Dermis blood vessel endothelial cell (primary cell): ENCODE measurements around the gene SARS2. TPM values are rescaled to one million over a fixed set of nuclear protein-coding genes. Genes with fewer than 3 reads are reported as not detected.
"Not testable (repeated sequence)": the region's sequence is repeated elsewhere in the genome, so short reads cannot be mapped to it uniquely, and the experiment has no call there.

ENCODE experiments used
- DNase-seq: peaks from one replicate; pipeline ENCODE4 v3.0.0; 2010
- total RNA-seq: library from RNA; depleted of rRNA; stranded (reverse); fragments of >200 nt; gene quantifications from 2 replicates; pipeline ENCODE4 v1.2.3, GENCODE V29; 2014

The SARS2 gene
- total RNA-seq, 1 donor from 2014 or later = 16.7 TPM

- DNase-seq = no peak
These were observed 15.9 kb upstream of the SARS2 start for GRCh38 chr19:38946229-38947010.

DNA sequence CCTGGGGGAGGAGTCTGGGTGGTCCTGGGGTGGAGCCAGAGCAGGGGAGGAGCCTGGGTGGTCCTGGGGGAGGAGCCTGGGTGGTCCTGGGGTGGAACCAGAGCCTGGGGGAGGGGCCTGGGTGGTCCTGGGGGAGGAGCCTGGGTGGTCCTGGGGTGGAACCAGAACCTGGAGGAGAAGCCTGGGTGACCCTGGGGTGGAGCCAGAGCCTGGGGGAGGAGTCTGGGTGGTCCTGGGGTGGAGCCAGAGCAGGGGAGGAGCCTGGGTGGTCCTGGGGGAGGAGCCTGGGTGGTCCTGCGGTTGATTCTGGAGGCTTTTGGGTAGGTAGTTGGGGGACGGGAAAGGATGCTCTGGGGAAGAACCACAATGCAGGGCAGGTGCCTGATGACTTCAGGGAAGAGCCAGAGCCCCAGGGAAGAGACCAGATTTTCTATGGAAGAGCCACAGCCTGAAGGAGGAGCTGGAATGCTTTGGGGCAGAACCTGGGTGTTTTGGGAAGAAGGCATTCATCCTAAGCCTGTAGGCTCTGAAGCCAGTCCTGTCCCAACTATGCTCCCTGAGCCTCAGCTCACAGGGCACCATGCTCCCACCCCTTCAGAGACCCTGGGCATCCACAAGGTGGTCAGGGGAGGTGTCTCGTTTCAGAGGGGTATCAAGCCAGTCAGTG lies 15.1 kb upstream of the SARS2 start:
- no peak for DNase-seq

DNA sequence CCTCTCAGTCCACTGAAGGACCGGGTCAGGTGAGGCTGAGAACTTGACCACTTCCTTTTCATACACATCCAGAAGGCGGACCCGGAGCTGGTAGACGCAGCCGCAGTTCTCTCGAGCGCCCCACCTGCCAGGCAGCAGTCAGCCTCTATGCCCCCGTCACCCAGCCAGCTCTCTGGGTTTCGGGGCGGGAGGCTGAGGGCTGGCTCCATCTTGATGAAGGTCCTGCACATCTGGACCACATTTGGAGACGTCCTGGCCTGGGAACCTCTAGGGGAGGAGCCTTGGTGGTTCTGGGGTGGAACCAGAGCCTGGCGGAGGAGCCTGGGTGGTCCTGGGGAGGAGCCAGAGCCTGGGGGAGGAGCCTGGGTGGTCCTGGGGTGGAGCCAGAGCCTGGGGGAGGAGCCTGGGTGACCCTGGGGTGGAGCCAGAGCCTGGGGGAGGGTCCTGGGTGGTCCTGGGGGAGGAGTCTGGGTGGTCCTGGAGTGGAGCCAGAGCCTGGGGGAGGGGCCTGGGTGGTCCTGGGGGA lies 14.5 kb upstream of the SARS2 start:
- no peak for DNase-seq

DNA sequence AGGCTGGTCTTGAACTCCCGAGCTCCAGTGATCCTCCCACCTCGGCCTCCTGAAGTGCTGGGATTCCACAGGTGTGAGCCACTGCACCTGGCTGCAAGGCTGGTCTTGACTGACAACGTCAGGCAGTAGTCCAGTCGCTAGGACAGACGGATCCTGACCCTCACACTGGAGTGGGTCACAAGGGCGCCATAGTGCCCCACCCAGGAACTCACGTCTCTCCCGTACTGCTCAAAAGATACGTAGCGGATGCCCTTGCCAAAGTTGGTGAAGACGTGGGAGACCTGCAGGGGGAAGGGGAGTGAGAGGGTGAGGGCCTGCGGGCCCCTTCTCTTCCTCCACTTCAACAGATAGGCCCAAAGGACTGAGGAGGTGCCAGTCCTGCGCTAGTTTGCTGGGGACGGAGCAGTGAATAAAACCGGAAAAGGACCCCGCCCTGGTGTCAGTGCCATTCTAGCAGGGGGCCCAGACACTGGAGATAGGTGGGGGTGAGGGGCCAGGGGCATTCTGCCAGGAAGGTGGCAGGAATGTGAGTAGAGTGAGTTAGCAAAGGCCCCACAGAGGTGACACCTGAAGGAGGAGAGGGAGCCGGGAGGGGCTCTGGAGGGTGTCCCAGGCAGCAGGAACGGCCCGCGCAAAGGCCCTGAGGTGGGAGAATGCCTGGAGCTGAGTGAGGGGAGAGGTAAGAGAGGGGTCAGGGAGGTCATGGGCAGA lies 12.1 kb upstream of the SARS2 start:
- DNase-seq = no peak

- DNase-seq = no peak
These were observed 11.4 kb upstream of the SARS2 start for GRCh38 chr19:38941979-38942378.

GRCh38 chr19:38941466-38941865 lies 10.9 kb upstream of the SARS2 start:
- DNase-seq = not testable (repeated sequence)

GRCh38 chr19:38939957-38940356 lies 9.4 kb upstream of the SARS2 start:
- DNase-seq = no peak

DNA sequence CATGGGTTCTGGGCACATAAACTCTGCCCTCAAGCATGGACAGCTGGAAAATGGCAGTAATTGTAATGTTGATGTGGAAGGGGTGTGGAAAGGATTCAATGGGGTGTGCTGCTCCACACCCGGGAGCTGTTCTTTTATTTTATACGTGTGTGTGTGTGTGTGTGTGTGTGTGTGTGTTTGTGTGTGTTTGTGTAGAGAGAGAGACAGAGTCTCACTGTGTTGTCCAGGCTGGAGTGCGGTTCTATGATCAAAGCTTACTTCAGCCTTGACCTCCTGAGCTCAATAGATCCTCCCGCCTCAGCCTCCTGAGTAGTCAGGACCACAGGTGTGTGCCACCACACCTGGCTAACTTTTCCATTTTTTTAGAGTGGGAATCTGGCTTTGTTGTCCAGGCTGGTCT lies 3.0 kb upstream of the SARS2 start:
- no peak for DNase-seq

DNA sequence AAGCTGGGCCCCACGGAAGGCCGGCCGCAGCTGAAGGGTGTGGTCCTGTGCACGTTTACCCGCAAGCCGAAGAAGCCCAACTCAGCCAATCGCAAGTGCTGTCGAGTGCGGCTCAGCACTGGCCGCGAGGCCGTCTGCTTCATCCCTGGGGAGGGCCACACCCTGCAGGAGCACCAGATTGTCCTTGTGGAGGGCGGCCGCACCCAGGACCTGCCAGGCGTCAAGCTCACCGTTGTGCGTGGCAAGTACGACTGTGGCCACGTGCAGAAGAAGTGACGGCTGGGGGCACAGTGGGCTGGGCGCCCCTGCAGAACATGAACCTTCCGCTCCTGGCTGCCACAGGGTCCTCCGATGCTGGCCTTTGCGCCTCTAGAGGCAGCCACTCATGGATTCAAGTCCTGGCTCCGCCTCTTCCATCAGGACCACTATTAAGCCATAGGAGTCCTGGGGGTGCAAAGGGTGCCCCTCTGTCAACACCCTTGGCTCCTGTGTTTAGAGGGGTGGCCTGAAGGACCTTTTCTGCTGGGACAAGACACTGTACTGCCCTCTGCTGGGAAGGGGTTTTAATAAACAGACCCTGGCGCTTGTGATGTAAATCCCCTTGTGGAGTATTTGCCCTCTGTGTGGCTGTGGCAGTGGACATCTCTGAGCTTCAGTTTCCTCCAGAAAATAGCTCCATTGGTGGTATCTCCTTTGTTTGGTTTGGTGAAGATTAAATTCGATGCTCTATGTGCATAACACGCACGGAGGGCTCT lies 2.0 kb upstream of the SARS2 start:
- peak; percentile 80 for DNase-seq

DNA sequence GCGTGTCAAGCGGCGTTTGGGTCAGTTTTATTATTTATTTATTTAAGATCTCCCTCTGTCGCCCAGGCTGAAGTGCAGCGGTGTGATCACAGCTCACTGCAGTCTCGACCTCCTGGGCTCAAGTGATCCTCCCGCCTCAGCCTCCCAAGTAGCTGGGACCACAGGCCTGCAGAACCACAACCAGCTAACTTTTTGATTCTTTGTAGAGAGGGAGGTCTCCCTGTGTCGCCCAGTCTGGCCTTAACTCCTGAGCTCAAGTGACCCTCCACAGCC lies 894 bp upstream of the SARS2 start:
- no peak for DNase-seq

GRCh38 chr19:38930776-38931520 lies 385 bp upstream of the SARS2 start, which contains the start of gene MRPS12:
Gene MRPS12 (plus strand): TSS chr19:38930944. CDS start chr19:38931295, 351 bp downstream.
- peak; percentile 100 for DNase-seq

DNA sequence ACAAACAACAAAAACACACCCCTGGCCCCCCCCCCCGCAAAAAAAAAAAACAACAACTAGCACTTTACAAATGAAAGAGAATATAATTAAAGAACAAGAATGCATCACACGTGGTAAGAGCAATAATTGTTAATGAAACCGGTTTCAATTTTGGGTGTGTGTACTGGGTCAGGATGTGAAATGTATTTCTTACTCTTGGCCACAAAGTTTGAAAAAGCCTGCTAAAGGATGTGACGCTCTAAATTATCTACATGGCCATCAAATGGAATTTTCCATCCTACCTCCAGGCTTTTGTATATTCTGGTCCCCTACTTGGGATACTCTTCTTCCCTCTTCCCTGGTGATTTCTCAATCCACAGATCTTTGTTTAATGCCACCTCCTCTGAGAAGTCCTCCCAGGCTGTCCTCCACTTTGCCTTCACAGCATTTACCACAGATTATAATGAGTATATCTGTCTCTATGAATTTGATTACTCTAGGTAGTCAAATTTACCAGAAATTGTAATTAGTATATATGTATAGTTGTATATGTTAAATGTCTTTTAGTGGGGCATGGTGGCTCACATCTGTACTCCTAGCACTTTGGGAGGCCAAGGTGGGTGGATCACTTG lies 2.1 kb downstream of the SARS2 start:
- no peak for DNase-seq

GRCh38 chr19:38924388-38924787 lies 6.2 kb downstream of the SARS2 start:
- DNase-seq = no peak

DNA sequence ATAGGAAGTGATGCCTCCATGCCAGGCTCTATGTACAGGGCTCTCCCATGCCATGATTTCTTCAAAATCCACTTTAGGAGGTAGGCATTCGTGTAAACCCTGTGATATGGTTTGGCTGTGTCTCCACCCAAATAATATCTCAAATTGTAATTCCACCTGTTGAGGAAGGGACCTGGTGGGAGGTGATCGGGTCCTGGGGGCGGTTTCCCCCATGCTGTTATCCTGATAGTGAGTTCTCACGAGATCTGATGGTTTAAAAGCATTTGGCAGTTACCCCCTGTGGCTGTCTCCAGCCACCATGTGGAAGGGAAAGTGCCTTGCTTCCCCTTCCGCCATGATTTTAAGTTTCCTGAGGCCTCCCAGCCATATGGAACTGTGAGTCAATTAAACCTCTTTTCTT lies 8.1 kb downstream of the SARS2 start:
- DNase-seq = no peak

GRCh38 chr19:38921420-38922274 lies 8.9 kb downstream of the SARS2 start:
- DNase-seq = no peak

GRCh38 chr19:38920602-38921419 lies 9.8 kb downstream of the SARS2 start:
- no peak for DNase-seq

GRCh38 chr19:38919837-38920601 lies 10.5 kb downstream of the SARS2 start:
- no peak for DNase-seq

GRCh38 chr19:38918526-38918925 lies 12.0 kb downstream of the SARS2 start:
- no peak for DNase-seq
